Measurements from ENCODE around the gene TPRG1L. TPM values are rescaled to one million over a fixed set of nuclear protein-coding genes. Genes with fewer than 3 reads are reported as not detected.

TPRG1L gene
- total RNA-seq, 1 experiment from 2014 or later: 22.5 TPM

DNA sequence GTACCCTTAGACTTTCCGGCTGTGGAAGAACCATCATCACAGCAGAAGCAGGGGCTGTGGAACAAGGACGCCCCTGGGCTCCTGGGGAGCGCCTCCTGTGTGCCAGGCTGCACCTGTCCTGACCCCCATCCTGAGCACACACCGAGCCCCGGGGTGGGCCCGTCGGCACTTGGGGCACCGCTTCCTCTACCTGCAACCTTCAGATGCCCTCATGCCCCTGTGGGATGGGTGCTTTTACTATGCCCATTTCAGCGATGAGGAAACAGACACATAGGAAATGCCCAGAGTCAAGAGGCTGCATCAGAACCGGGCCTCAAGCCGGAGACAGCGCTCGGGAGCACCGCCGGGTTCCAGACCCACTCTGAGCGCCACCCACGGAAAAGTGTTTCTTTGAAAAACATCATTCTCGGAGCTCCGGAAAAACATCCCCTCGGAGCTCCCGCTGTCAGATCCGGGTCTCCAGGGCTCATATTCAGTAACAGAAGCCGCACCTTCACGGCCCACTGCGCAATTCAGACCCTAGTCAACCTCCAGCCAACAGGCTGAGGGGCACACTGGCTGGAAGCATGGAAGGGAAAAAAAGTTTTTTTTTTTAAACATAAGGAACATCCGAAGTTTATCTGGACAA lies 8.0 kb downstream of the TPRG1L start:
- no peaks in the 10 kb centered on the region for H3K9me3 Mint-ChIP-seq (ENCODE audit: low read depth, unreplicated experiment)
- H3K4me1 Mint-ChIP-seq (ENCODE audit: low read depth, unreplicated experiment): no peaks in the 10 kb centered on the region
- TF ChIP-seq, protein P1, sequence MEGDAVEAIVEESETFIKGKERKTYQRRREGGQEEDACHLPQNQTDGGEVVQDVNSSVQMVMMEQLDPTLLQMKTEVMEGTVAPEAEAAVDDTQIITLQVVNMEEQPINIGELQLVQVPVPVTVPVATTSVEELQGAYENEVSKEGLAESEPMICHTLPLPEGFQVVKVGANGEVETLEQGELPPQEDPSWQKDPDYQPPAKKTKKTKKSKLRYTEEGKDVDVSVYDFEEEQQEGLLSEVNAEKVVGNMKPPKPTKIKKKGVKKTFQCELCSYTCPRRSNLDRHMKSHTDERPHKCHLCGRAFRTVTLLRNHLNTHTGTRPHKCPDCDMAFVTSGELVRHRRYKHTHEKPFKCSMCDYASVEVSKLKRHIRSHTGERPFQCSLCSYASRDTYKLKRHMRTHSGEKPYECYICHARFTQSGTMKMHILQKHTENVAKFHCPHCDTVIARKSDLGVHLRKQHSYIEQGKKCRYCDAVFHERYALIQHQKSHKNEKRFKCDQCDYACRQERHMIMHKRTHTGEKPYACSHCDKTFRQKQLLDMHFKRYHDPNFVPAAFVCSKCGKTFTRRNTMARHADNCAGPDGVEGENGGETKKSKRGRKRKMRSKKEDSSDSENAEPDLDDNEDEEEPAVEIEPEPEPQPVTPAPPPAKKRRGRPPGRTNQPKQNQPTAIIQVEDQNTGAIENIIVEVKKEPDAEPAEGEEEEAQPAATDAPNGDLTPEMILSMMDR (IDR thresholded peaks at IDR 0.05; ENCODE audit: unreplicated experiment): no peak
- BruUV-seq (replicated peaks): no TSS peak
- CTCF ChIA-PET: no interaction called here
- no peak overlapping the region for H3K4me3 Mint-ChIP-seq (ENCODE audit: low read depth, unreplicated experiment)
- H3K27ac Mint-ChIP-seq (ENCODE audit: unreplicated experiment): no peak overlapping the region
- H3K36me3 Mint-ChIP-seq (ENCODE audit: insufficient read depth, unreplicated experiment): peaks cover 19% of the 10 kb centered on the region
- intact Hi-C loops (cut with micrococcal nuclease; ENCODE audit: unreplicated experiment): no loop called here
- H3K27me3 Mint-ChIP-seq (ENCODE audit: unreplicated experiment): no peaks in the 10 kb centered on the region
- DNase-seq: no peak

DNA sequence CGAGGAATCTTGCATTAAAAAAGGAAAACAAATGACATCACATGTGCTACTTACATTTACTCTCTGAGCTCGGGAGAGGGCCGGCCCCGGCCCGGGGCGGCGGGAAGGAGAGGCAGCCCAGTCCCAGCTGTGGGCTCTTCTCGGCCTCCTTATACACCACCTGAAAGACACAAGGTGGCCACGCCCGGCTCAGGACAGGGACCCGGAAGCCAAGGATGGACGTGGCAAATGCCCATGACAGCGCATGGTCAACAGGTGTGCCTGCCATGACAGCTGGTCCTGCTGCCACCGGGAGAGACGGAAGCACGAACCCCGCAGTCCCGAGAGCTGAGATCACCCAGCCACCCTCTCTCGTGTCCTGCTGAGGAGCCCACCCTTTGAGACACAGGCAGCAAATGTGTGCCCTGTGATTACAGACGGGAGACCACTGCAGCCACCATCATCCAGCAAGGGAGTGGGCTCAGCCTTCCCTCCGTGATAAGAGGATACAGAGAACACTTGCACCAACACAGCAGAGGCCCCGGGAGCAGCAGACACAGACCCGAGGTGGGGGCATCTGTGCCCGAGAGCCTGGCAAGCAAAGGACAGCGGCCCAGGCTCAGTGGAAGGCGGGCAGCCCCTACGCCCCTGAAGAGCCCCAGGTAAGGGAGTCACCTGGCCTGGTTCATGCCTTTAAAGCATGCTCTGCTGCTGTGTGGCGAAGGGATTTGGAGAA lies 8.7 kb downstream of the TPRG1L start:
- Mint-ChIP-seq H3K27ac (ENCODE audit: unreplicated experiment) (no peak overlapping the region), H3K36me3 (ENCODE audit: insufficient read depth, unreplicated experiment) (peaks cover 16% of the 10 kb centered on the region), H3K4me1 (ENCODE audit: low read depth, unreplicated experiment) (no peaks in the 10 kb centered on the region), H3K27me3 (ENCODE audit: unreplicated experiment) (no peaks in the 10 kb centered on the region), H3K4me3 (ENCODE audit: low read depth, unreplicated experiment) (no peak overlapping the region), H3K9me3 (ENCODE audit: low read depth, unreplicated experiment) (no peaks in the 10 kb centered on the region)
- intact Hi-C loops (cut with micrococcal nuclease; ENCODE audit: unreplicated experiment): no loop called here
- no TSS peak for BruUV-seq (replicated peaks)
- DNase-seq: no peak
- CTCF ChIA-PET: no interaction called here
- TF ChIP-seq, protein P1 (IDR thresholded peaks at IDR 0.05; ENCODE audit: unreplicated experiment): no peak

DNA sequence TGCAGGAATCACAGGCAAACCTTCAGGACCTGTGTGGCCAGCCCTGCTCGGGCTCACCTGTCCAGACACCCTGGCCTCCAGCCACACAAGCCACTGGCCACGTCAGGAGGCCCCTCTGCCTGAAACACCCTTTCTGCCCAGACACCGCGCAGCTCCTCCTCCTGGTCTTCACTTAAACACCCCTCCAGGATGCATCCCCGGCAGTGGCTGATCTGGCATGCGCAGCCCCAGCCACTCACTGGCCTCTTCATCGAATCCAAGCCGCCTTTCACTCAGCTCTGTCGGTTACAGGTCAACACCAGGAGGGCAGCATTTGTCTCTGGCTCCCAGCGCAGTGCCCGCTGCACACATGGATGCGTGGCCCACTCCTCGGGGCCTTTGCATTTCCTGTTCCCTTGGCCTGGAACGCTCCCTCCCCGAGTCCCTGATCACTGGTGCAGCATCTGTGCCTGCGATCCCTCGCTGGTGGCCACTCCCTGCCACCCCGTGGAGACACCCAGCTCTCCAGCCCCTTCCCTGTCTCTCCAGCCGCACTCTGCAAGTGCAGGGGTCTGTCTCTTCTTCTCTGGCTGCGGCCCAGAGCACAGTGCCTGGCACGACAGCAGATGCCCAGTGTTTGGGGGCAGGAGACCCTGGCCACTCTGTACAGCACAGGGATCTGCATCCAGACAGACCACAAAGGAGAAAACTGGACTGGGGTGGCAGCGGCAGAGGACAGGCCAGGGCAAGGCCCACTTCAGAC lies 9.4 kb downstream of the TPRG1L start:
- no TSS peak for BruUV-seq (replicated peaks)
- CTCF ChIA-PET: no interaction called here

DNA sequence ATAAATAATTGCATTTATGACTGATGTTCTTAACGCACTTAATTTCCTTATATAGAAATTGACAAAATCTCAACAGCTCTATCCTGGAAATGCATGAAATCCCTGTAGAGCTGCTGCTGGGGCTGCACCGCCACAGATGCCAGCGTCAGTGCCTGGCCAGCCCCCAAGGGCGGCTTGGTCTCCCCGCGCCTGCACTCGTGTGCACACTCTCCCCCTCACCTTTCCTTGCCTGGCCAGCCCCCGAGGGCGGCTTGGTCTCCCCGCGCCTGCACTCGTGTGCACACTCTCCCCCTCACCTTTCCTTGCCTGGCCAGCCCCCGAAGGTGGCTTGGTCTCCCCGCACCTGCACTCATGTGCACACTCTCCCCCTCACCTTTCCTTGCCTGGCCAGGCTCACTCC lies 11.3 kb downstream of the TPRG1L start:
- Mint-ChIP-seq H3K9me3 (ENCODE audit: low read depth, unreplicated experiment) (no peaks in the 10 kb centered on the region), H3K36me3 (ENCODE audit: insufficient read depth, unreplicated experiment) (peaks cover 7% of the 10 kb centered on the region), H3K27me3 (ENCODE audit: unreplicated experiment) (no peaks in the 10 kb centered on the region), H3K4me1 (ENCODE audit: low read depth, unreplicated experiment) (no peaks in the 10 kb centered on the region), H3K4me3 (ENCODE audit: low read depth, unreplicated experiment) (no peak overlapping the region), H3K27ac (ENCODE audit: unreplicated experiment) (no peak overlapping the region)
- no TSS peak for BruUV-seq (replicated peaks)
- CTCF ChIA-PET: no interaction called here
- intact Hi-C loops (cut with micrococcal nuclease; ENCODE audit: unreplicated experiment): no loop called here
- TF ChIP-seq, protein P1 (IDR thresholded peaks at IDR 0.05; ENCODE audit: unreplicated experiment): no peak
- DNase-seq: no peak

More for the DNA sequence above, 9.4 kb downstream of the TPRG1L start:
- no peak overlapping the region for H3K4me3 Mint-ChIP-seq (ENCODE audit: low read depth, unreplicated experiment)
- intact Hi-C loops (cut with micrococcal nuclease; ENCODE audit: unreplicated experiment): no loop called here
- peaks cover 15% of the 10 kb centered on the region for H3K36me3 Mint-ChIP-seq (ENCODE audit: insufficient read depth, unreplicated experiment)
- H3K27ac Mint-ChIP-seq (ENCODE audit: unreplicated experiment): no peak overlapping the region
- DNase-seq: no peak
- H3K9me3 Mint-ChIP-seq (ENCODE audit: low read depth, unreplicated experiment): no peaks in the 10 kb centered on the region
- H3K4me1 Mint-ChIP-seq (ENCODE audit: low read depth, unreplicated experiment): no peaks in the 10 kb centered on the region
- H3K27me3 Mint-ChIP-seq (ENCODE audit: unreplicated experiment): no peaks in the 10 kb centered on the region
- TF ChIP-seq, protein P1 (IDR thresholded peaks at IDR 0.05; ENCODE audit: unreplicated experiment): no peak

Measured in Calu3 (cell line).